NCI-H2227 treated with DMSO at 0.1 percent for 48 hours (cell line): ENCODE results near the gene RFC3.
"Not testable (repeated sequence)": the region's sequence is repeated elsewhere in the genome, so short reads cannot be mapped to it uniquely, and the experiment has no call there.

Source experiments
- DNase-seq: peaks from one replicate; lab custom pipeline; 2025; lab: John Stamatoyannopoulos, UW

The RFC3 gene, protein sequence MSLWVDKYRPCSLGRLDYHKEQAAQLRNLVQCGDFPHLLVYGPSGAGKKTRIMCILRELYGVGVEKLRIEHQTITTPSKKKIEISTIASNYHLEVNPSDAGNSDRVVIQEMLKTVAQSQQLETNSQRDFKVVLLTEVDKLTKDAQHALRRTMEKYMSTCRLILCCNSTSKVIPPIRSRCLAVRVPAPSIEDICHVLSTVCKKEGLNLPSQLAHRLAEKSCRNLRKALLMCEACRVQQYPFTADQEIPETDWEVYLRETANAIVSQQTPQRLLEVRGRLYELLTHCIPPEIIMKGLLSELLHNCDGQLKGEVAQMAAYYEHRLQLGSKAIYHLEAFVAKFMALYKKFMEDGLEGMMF

DNA sequence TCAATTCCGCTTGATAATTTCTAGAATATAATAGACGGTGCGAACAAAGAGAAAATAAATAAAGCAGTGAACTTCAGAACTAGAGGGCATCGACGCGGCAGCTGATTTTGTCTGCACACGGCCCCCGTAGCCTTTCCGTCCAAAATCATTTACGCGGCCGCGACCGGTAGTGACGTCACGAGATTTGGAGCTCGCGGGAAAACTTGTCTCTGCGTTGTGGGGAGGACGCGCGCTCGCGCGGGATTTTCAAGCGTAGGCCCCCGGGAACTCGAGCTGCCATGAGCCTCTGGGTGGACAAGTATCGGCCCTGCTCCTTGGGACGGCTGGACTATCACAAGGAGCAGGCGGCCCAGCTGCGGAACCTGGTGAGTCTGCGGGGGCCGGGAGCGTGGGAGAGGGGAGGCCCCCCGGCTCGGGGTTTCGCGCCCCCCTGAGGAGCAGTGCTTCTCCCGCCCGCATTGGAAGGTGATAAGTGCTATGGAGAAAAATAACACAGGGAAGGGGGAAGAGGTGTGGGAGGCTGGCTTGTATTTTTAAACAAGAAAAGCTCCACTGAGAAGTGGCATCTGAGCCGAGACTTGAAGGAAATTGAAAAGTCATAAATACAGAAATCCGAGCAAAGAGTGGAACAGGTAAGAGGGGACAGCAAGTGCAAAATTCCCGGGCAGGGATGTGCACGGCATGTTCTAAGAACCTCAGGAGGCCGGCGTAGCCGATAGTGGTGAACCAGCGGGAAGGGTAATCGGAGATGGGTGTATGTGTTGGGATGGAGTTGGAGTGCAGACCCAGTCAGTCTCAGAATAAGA lies at the start of gene RFC3:
RFC3 (plus strand) TSS at position 249 of the 806 bp plus-strand sequence; CDS start at position 279, 30 bp downstream.
- peak; percentile 84 for DNase-seq

DNA sequence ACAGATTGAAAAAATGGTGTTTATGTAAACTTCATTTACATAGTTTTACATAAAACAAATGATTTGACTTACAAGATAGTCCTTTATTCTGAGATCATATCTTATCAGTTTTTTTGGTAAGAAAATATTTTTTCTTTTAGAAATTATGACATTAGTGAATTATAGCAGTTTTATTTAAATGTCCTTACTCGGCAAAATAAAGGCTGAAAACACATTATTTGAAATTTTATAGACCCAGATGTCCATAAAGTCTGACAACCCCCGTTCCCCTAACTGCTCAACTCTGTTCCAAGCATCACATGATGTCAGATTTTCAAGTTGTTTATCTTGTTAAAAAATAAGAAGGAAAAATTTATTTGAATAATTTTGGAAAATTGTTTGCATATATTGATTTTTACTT lies 46.7 kb upstream of the RFC3 start:
- DNase-seq, result no peak

DNA sequence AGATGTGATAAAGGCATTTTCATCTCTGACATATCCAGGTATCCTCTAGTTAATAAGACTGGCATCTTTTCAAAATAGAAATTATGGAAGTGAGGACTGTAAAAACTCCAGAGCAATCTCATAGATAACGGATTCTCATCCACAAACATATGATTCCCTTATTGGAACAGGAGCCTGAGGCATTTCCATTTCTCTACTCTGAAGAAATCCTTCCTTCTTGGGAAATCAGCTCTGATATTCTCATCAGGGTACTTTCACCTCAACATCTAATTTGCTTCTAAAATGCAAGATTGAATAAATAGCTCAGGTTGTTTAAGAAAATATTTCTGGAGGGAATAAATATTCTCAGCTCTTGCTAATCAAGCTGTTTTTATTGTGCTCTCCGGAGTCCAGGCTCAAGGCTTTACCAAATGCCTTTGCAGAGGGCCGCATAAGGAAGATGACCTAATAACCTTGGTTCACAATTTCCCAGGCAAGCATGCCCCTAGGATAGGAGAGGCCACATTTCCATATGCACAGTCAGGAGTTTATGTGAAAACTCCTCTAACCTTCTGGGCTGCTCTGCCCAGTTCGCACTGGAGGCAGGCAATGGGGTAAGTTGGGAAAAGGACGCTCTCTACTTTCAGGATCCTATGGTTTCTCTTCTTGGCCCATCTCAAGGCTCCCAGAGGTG lies 44.0 kb upstream of the RFC3 start:
- DNase-seq, result no peak

DNA sequence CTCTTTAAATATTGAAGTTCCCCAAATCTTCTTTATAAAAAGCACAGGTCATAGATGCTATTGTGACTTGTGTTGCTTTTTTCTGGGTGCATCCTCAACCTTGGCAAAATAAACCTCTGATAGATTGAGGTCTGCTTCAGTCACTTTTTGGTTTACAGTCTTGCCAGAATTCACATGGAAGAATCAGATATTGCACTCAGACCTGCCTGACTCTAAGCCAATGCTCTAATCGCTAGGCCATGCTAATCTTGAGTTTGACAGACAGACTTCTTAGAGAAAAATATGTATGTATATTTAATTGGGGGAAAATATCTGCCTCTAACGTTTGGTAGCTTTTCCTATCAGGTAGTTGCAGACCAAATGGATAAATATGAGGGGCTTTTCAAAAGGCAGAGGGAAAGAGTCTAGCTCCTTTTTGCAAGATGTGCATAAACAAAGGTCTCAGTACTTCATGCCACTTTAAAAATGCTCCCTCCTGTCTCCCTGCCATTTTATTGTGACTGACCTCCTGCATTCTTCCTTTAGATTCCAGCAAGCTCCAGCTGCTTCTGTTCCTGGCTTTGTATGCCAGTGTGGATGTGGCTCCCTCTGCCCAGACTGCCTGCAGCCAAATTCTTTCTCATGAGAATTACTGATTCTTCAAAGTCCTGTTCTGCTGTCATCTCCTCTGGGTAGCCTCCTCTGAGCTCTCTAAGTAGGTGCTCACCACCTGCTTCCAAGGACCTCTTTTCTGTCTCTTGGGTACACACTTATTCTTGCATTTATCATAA lies 42.4 kb upstream of the RFC3 start:
- no peak for DNase-seq

GRCh38 chr13:33776239-33776881 lies 41.6 kb upstream of the RFC3 start:
- no peak for DNase-seq

GRCh38 chr13:33782631-33783030 lies 35.3 kb upstream of the RFC3 start:
- no peak for DNase-seq

DNA sequence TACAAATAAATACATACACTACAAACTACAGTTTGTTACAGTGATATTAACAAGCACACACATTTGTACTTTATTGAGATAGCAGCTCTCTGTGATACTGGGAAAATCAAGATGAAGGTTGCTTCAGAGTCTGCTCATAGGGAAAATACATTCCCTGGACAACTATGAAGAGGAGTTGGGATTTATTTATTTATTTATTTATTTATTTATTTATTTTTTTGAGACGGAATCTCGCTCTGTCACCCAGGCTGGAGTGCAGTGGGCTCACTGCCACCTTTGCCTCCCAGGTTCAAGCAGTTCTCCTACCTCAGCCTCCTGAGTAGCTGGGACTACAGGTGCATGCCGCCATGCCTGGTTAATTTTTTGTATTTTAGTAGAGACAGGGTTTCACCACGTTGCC lies 34.7 kb upstream of the RFC3 start:
- DNase-seq, result not testable (repeated sequence)

DNA sequence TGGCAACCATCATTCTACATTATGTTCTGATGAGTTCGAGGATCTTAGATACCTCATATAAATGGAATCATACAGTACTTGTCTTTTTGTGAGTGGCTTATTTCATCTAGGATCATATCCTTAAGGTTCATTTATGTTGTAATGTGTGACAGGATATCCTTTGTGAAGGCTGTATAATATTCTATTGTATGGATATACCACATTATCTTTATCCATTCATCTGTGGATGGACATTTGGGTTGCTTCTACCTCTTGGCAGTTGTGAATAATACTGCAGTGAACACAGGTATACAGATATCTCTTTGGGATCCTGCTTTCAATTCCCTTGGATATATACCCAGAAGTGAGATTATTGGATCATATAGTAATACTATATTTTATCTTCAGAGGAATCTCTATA lies 33.2 kb upstream of the RFC3 start:
- DNase-seq, result no peak

GRCh38 chr13:33785384-33785783 lies 32.6 kb upstream of the RFC3 start:
- peak; percentile 76 for DNase-seq

- DNase-seq, result no peak
Observed at GRCh38 chr13:33787051-33787591, 30.8 kb upstream of the RFC3 start.

- DNase-seq, result no peak
Observed at GRCh38 chr13:33789066-33789606, 28.8 kb upstream of the RFC3 start.

DNA sequence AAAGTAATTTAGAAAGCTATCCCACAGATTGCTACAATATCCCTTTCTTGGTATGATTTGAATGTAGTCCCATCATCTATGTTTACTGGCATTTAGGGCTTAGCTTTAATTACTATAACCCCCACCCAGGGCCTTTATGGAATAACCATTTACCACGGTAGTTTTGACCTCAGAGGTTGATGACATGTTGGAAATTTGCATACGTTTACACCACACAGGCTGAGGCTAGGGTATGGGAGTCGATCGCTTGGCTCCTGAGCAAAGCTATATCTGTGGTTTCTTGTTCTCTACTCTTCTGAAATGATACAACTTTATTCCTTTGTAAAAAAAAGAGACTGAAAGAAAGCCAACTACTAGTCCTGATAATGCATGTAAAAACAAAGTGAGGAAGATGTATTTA lies 28.2 kb upstream of the RFC3 start:
- DNase-seq, result no peak

- DNase-seq, result no peak
Observed at GRCh38 chr13:33793726-33794125, 24.2 kb upstream of the RFC3 start.

- DNase-seq, result no peak
Observed at GRCh38 chr13:33794576-33794975, 23.4 kb upstream of the RFC3 start.

GRCh38 chr13:33796095-33796494 lies 21.9 kb upstream of the RFC3 start:
- DNase-seq, result no peak

- DNase-seq, result peak; percentile 18
Observed at GRCh38 chr13:33797622-33798021, 20.3 kb upstream of the RFC3 start.

GRCh38 chr13:33798023-33798422 lies 19.9 kb upstream of the RFC3 start:
- DNase-seq, result no peak

DNA sequence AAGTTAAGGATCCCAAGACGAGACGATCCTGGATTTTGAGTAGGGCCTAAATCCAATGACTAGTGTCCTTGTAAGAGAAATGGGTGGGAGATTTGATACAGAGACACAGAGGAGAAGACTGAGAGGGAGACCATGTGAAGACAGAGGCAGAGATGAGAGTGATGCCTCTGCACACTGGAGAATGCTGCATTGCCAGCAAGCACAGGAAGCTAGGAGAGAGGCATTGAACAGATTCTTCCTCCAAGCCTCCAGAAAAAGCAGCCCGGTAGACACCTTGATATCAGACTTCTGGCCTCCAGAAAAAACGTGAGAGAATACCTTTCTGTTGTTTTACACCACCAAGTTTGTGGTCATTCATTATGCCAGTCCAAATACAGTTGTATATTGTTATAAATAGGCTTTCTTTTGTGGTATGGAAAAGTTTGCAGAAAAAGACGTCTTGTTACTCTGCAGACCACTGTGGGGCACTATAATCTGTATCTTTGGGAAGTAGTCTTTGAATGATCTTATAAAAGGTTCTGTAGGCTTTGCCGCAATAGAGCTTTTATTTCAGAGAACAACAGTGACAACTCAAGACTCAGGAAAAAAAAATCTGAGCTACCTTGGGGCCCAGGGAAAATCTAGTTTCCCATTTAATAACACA lies 17.9 kb upstream of the RFC3 start:
- peak; percentile 7 for DNase-seq

- no peak for DNase-seq
Observed at GRCh38 chr13:33800646-33801186, 17.2 kb upstream of the RFC3 start.
